Brain microvascular endothelial cell (primary cell): ENCODE results near the gene NSUN4.

Source experiments
- DNase-seq: peaks from one replicate; pipeline ENCODE4 v3.0.0-alpha.2; 2020
- H3K27ac ChIP-seq: fragments of 250-450 bp; sonication (Bioruptor Pico); 2 replicates; pipeline ENCODE4 v1.5.1; 2020; ENCODE audit warnings: mild to moderate bottlenecking, moderate library complexity
- H3K27me3 ChIP-seq: fragments of 250-450 bp; sonication (Bioruptor Pico); replicated peaks from 2 replicates; pipeline ENCODE4 v1.5.1; 2020; ENCODE audit warnings: mild to moderate bottlenecking
- H3K36me3 ChIP-seq: fragments of 250-450 bp; sonication (Bioruptor Pico); replicated peaks from 2 replicates; pipeline ENCODE4 v1.5.1; 2020; ENCODE audit warnings: mild to moderate bottlenecking
- H3K4me3 ChIP-seq: 2 replicates; pipeline ENCODE4 v1.5.1; 2011; ENCODE audit warnings: low read depth, mild to moderate bottlenecking, control low read depth, low read length, moderate library complexity
- in situ Hi-C: cut with HindIII; loops from 2 replicates; pipeline ENCODE4 v1.10.0; 2017; ENCODE audit warnings: low sequenced_read_pairs, low pct_ligation_motif_present
- TF ChIP-seq, protein P1 (sequence below): IDR thresholded peaks from 2 replicates; pipeline ENCODE4 v1.5.1; 2011; ENCODE audit warnings: low read depth, mild to moderate bottlenecking, moderate library complexity, low read length, control low read depth, inconsistent platforms; ENCODE audit errors: missing control alignments

The NSUN4 gene

DNA sequence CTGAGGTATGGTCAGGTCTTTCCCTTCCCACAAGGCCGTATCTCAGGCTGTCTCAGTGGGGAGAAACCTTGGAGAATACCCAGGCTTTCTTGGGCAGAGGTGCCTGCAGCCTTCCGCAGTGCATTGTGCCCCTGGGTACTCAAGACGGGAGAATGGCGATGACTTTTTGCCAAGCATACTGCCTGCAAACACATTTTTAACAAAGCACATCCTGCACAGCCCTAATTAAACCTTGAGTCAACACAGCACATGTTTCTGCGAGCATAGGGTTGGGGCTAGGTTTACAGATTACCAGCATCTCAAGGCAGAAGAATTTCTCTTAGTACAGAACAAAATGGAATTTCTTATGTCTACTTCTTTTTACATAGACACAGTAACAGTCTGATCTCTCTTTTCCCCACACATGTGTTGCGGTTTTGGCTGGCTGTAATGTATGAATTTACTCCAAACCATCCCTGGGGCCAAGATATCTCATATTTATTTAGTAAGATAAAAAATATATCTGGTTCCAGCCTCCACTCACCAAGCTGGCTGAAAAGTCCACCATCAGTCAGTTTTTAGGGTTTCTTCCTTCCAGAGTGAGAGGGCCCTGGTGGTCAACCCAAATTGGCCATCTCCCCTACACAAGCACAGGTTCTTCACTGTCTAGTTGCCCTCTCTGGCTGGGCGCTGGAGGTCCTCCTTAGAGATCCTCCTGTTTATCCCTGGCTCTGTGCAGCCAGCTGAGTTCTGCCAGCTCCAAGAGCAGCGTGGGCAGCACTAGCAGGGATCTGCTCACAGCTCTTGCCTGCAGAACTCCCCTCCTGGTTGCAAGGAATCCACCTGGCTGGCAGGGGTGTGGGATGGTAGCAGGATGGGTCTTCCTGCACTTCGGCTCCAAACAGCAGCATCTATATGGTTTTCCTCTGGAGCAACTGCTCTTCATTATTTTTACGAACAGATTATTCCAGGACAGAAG, 56.1 kb downstream of the NSUN4 start:
- no peak for DNase-seq
- Histone ChIP-seq H3K4me3 (no peak overlapping the region), H3K27ac (no peak overlapping the region), H3K27me3 (peaks cover 24% of the 10 kb centered on the region), H3K36me3 (no peaks in the 10 kb centered on the region)
- TF ChIP-seq, protein P1, sequence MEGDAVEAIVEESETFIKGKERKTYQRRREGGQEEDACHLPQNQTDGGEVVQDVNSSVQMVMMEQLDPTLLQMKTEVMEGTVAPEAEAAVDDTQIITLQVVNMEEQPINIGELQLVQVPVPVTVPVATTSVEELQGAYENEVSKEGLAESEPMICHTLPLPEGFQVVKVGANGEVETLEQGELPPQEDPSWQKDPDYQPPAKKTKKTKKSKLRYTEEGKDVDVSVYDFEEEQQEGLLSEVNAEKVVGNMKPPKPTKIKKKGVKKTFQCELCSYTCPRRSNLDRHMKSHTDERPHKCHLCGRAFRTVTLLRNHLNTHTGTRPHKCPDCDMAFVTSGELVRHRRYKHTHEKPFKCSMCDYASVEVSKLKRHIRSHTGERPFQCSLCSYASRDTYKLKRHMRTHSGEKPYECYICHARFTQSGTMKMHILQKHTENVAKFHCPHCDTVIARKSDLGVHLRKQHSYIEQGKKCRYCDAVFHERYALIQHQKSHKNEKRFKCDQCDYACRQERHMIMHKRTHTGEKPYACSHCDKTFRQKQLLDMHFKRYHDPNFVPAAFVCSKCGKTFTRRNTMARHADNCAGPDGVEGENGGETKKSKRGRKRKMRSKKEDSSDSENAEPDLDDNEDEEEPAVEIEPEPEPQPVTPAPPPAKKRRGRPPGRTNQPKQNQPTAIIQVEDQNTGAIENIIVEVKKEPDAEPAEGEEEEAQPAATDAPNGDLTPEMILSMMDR = no peak
- in situ Hi-C loops = no loop called here

DNA sequence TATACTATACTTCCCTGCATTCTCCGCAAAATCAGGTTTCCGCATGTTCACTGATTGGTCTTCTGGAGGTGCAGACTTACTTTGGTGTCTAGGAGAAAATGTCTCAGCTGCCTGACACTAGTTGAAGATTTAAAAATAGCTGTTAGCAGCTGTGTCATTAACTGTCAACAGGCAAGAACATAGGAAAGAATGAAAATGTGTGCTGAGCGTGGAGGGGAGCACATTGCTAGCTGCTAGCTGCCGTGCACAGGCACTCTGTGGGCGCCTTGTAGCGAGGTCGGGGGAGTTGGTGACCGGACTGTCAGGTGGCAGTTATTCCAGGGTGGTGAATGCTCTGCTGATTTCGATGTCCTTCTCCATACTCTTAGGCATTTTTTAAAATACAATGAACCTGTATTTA, 58.7 kb downstream of the NSUN4 start:
- H3K4me3 ChIP-seq = no peak overlapping the region
- in situ Hi-C loops = no loop called here
- H3K27me3 ChIP-seq = peaks cover 22% of the 10 kb centered on the region
- TF ChIP-seq, protein P1 = no peak
- no peaks in the 10 kb centered on the region for H3K36me3 ChIP-seq
- no peak for DNase-seq
- H3K27ac ChIP-seq = no peak overlapping the region

DNA sequence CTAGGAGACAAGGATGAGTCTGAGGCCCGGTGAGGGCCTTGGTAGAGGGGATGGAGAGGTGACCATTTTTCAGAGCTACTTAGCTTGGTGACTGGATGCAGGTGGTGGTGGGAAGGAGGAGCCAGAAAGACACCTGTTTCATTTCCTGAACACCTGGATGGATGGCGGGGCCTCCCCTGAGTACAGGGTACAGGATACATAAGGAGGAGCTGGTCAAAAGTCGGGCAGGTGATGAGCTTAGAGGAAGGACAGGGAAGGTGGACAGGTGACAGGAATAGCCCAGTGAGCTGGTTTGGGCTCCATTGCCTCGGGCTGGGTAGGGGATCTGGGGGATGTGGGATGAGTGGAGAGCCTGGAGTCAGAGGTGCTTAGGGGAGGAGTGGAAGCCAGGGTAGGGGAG, 59.8 kb downstream of the NSUN4 start:
- TF ChIP-seq, protein P1 = no peak
- in situ Hi-C loops = no loop called here
- Histone ChIP-seq H3K27me3 (peaks cover 12% of the 10 kb centered on the region), H3K4me3 (no peak overlapping the region), H3K36me3 (no peaks in the 10 kb centered on the region), H3K27ac (no peak overlapping the region)
- no peak for DNase-seq

DNA sequence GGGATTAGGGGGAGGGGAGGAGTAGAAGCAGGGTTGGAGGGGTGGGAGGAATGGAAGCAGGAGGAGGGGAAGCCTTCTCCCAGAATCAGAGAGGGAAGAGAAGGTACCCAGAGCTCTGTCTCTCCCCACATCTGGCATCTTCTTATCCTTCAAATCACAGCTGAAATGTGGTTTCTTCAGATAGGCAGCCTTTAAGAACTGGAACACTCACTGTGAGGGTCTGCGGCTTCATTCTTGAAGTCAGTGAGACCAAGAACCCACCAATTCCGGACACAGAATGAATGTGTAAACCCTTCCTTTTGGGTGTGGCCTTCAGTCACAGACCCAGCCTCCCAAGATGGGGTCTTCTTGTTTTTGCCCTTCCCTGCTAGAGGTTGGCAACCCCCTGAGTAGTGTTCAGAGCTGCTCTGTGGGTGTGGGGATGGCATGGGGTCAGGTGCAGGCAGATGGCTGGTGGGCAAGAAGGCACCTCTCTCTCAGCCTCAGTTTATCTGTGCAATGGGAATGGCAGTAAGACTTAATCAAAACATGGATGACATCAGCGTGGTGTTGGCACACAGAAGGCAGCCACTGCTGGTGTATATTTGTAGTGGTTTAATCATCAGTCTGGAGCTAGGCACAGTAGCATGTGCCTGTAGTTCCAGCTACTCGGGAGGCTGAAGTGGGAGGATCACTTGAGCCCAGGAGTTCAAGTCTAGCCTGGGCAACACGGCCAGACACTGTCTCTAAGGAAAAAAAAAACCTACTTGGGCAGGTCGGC, 60.7 kb downstream of the NSUN4 start:
- Histone ChIP-seq H3K27ac (no peak overlapping the region), H3K27me3 (peaks cover 9% of the 10 kb centered on the region), H3K4me3 (no peak overlapping the region), H3K36me3 (no peaks in the 10 kb centered on the region)
- in situ Hi-C loops = no loop called here
- TF ChIP-seq, protein P1 = no peak
- no peak for DNase-seq

DNA sequence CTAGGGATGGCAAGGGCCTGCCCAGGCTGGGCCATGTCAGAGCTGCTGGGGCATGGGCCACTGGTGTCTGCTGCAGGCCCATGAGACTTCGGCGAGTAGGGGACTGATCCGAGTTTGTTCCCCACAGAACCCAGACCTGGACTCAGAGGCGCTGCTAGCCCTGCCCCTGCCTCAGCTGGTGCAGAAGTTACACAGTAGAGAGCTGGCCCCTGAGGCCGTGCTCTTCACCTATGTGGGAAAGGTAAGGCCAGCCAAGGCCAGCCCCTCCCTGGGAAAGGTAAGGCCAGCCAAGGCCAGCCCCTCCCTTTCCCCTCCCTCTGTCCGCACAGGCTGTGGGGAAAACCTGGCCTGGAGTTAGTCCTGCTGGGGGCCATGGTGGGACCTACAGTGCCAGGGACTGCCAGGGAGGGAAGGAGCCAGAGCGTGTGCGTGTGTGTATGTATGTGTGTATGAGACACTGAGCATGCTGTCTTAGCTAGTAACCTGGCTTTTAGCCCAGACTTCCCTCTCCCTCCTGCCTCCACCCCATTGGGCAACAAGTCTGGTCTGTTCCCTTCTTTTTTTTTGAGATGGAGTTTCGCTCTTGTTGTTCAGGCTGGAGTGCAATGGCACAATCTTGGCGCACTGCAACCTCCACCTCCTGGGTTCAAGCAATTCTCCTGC, 61.5 kb downstream of the NSUN4 start:
- Histone ChIP-seq H3K27me3 (peaks cover 7% of the 10 kb centered on the region), H3K27ac (no peak overlapping the region), H3K36me3 (no peaks in the 10 kb centered on the region), H3K4me3 (no peak overlapping the region)
- DNase-seq = peak; percentile 84
- in situ Hi-C loops = no loop called here
- TF ChIP-seq, protein P1 = no peak
